Mononuclear cell (primary cell): ENCODE measurements around the gene TOMM20L. TPM values are rescaled to one million over a fixed set of nuclear protein-coding genes. Genes with fewer than 3 reads are reported as not detected.
"Not testable (repeated sequence)": the region's sequence is repeated elsewhere in the genome, so short reads cannot be mapped to it uniquely, and the experiment has no call there.

Source experiments
- H3K27me3 ChIP-seq: 2 replicates; pipeline ENCODE4 v1.6.0; 2011; ENCODE audit warnings: low read length, control low read depth; ENCODE audit not compliant: insufficient read depth
- H3K4me1 ChIP-seq: 2 replicates; pipeline ENCODE4 v1.5.1; 2011; ENCODE audit warnings: mild to moderate bottlenecking, low read length, control low read depth; ENCODE audit not compliant: insufficient read depth
- H3K4me3 ChIP-seq: 2 replicates; pipeline ENCODE4 v1.5.1; 2011; ENCODE audit warnings: mild to moderate bottlenecking, low read length, moderate library complexity
- H3K9me3 ChIP-seq: 2 replicates; pipeline ENCODE4 v1.5.1; 2011; ENCODE audit warnings: low read depth, mild to moderate bottlenecking, control low read depth, low read length
- total RNA-seq: library from RNA; depleted of rRNA; stranded (reverse); fragments of >200 nt; gene quantifications from one replicate; pipeline ENCODE4 v1.2.3, GENCODE V29; 2012

TOMM20L gene
- total RNA-seq, 1 donor: 1.9 TPM

- Histone ChIP-seq H3K9me3 (no peaks in the 10 kb centered on the region), H3K27me3 (no peaks in the 10 kb centered on the region), H3K4me1 (peaks cover 2% of the 10 kb centered on the region), H3K4me3 (no peak overlapping the region)
Measured at GRCh38 chr14:58401587-58401986, 5.9 kb downstream of the TOMM20L start.

- Histone ChIP-seq H3K4me3 (no peak overlapping the region), H3K4me1 (no peaks in the 10 kb centered on the region), H3K9me3 (no peaks in the 10 kb centered on the region), H3K27me3 (no peaks in the 10 kb centered on the region)
Measured at GRCh38 chr14:58408681-58409215, 13.0 kb downstream of the TOMM20L start.

GRCh38 chr14:58414845-58415244, 19.1 kb downstream of the TOMM20L start:
- Histone ChIP-seq H3K4me1 (no peaks in the 10 kb centered on the region), H3K9me3 (no peaks in the 10 kb centered on the region), H3K27me3 (no peaks in the 10 kb centered on the region)

GRCh38 chr14:58415636-58416547, 20.2 kb downstream of the TOMM20L start:
- Histone ChIP-seq H3K4me3 (no peak overlapping the region), H3K9me3 (no peaks in the 10 kb centered on the region), H3K4me1 (no peaks in the 10 kb centered on the region), H3K27me3 (no peaks in the 10 kb centered on the region)

More at GRCh38 chr14:58414845-58415244, 19.1 kb downstream of the TOMM20L start:
- no peak overlapping the region for H3K4me3 ChIP-seq

- not testable (repeated sequence) for H3K4me1 ChIP-seq, H3K9me3 ChIP-seq, H3K4me3 ChIP-seq, H3K27me3 ChIP-seq
Measured at GRCh38 chr14:58416934-58417333, 21.2 kb downstream of the TOMM20L start.

GRCh38 chr14:58426670-58427280, 31.0 kb downstream of the TOMM20L start:
- peak overlapping the region; percentile 79 for H3K4me3 ChIP-seq
- no peaks in the 10 kb centered on the region for H3K9me3 ChIP-seq
- H3K4me1 ChIP-seq: peaks cover 24% of the 10 kb centered on the region
- no peaks in the 10 kb centered on the region for H3K27me3 ChIP-seq

GRCh38 chr14:58427281-58428117, 31.8 kb downstream of the TOMM20L start, which contains the start of the genes KIAA0586 and TIMM9:
Gene KIAA0586, plus strand, starts transcription at chr14:58427719. Its CDS starts 546 bp downstream, at chr14:58428265.
Gene TIMM9, minus strand, starts transcription at chr14:58427531. Its CDS starts 15,586 bp downstream, at chr14:58411945.
- no peaks in the 10 kb centered on the region for H3K27me3 ChIP-seq
- H3K4me3 ChIP-seq: peak within 1 kb of the TSS; percentile 79
- peaks cover 24% of the 10 kb centered on the region for H3K4me1 ChIP-seq
- no peaks in the 10 kb centered on the region for H3K9me3 ChIP-seq

- Histone ChIP-seq H3K4me3 (peak overlapping the region; percentile 79), H3K9me3 (no peaks in the 10 kb centered on the region), H3K27me3 (no peaks in the 10 kb centered on the region), H3K4me1 (peaks cover 24% of the 10 kb centered on the region)
Measured at GRCh38 chr14:58428118-58428683, 32.5 kb downstream of the TOMM20L start.

GRCh38 chr14:58430156-58430555, 34.4 kb downstream of the TOMM20L start:
- peaks cover 24% of the 10 kb centered on the region for H3K4me1 ChIP-seq
- H3K4me3 ChIP-seq: no peak overlapping the region
- no peaks in the 10 kb centered on the region for H3K27me3 ChIP-seq
- H3K9me3 ChIP-seq: no peaks in the 10 kb centered on the region

GRCh38 chr14:58439476-58439875, 43.7 kb downstream of the TOMM20L start:
- no peaks in the 10 kb centered on the region for H3K9me3 ChIP-seq
- H3K4me3 ChIP-seq: no peak overlapping the region
- H3K4me1 ChIP-seq: no peaks in the 10 kb centered on the region
- H3K27me3 ChIP-seq: no peaks in the 10 kb centered on the region

GRCh38 chr14:58444627-58445026, 48.9 kb downstream of the TOMM20L start:
- no peak overlapping the region for H3K4me3 ChIP-seq
- no peaks in the 10 kb centered on the region for H3K27me3 ChIP-seq
- H3K4me1 ChIP-seq: no peaks in the 10 kb centered on the region
- H3K9me3 ChIP-seq: no peaks in the 10 kb centered on the region

- H3K9me3 ChIP-seq: no peaks in the 10 kb centered on the region
- H3K4me3 ChIP-seq: no peak overlapping the region
- H3K4me1 ChIP-seq: no peaks in the 10 kb centered on the region
- H3K27me3 ChIP-seq: no peaks in the 10 kb centered on the region
Measured at GRCh38 chr14:58455593-58456265, 60.0 kb downstream of the TOMM20L start.
